NB4 (cell line): ENCODE measurements around the gene GP1BB.

ENCODE experiments used
- DNase-seq: peaks from one replicate; pipeline ENCODE4 v3.0.0; 2010; ENCODE audit warnings: low read depth
- H3K4me3 ChIP-seq: one replicate; pipeline ENCODE4 v1.5.1; 2011; ENCODE audit warnings: mild to moderate bottlenecking, low read depth, low read length, moderate library complexity
- CTCF ChIP-seq: IDR thresholded peaks from one replicate; pipeline ENCODE4 v1.5.1; 2012; ENCODE audit warnings: low read depth, low read length
- MAX ChIP-seq: IDR thresholded peaks from 2 replicates; pipeline ENCODE4 v1.6.1; 2011; ENCODE audit warnings: low read depth, low read length
- MYC ChIP-seq: IDR thresholded peaks from 2 replicates; pipeline ENCODE4 v1.6.1; 2011; ENCODE audit warnings: low read depth, low read length
- POLR2A ChIP-seq: IDR thresholded peaks from 2 replicates; pipeline ENCODE4 v1.6.1; 2011; ENCODE audit warnings: mild to moderate bottlenecking; ENCODE audit not compliant: insufficient read length; ENCODE audit errors: extremely low read depth

The GP1BB gene

GRCh38 chr22:19687561-19688300 lies 35.6 kb upstream of the GP1BB start:
- H3K4me3 ChIP-seq = peak overlapping the region; percentile 42
- DNase-seq = peak; percentile 97

GRCh38 chr22:19688301-19689290 lies 34.7 kb upstream of the GP1BB start:
- peak; percentile 82 for DNase-seq
- H3K4me3 ChIP-seq = peak overlapping the region; percentile 27
- no peak for TF ChIP-seq POLR2A
- peak; percentile 49; the same call in 1 of the 2 replicates for TF ChIP-seq MAX
- no peak for TF ChIP-seq CTCF
- TF ChIP-seq MYC = no peak; the same call in none of the 2 replicates

More at GRCh38 chr22:19687561-19688300, 35.6 kb upstream of the GP1BB start:
- peak; percentile 47 for TF ChIP-seq MAX
- TF ChIP-seq MYC = peak; percentile 6; the same call in 1 of the 2 replicates
- no peak for TF ChIP-seq CTCF

- TF ChIP-seq MYC (no peak), MAX (0 out of 2 replicates have a peak, but pooled peaks have one; percentile 23)
- no peak overlapping the region for H3K4me3 ChIP-seq
- DNase-seq = peak; percentile 64
Observed at GRCh38 chr22:19689408-19689807, 33.9 kb upstream of the GP1BB start.

- TF ChIP-seq POLR2A (no peak), MAX (no peak), CTCF (no peak)
- no peak overlapping the region for H3K4me3 ChIP-seq
- DNase-seq = no peak
Observed at GRCh38 chr22:19691007-19691720, 32.2 kb upstream of the GP1BB start.

GRCh38 chr22:19691721-19692341 lies 31.5 kb upstream of the GP1BB start:
- no peak for DNase-seq
- no peak overlapping the region for H3K4me3 ChIP-seq

More at GRCh38 chr22:19691721-19692341, 31.5 kb upstream of the GP1BB start:
- TF ChIP-seq POLR2A (no peak), CTCF (no peak), MYC (no peak), MAX (no peak)
